Measurements from ENCODE around the gene CENPL. TPM values are rescaled to one million over a fixed set of nuclear protein-coding genes. Genes with fewer than 3 reads are reported as not detected.

The CENPL gene
- total and polyA plus RNA-seq, 10 of the 15 experiments (the other 5 are each of a cell fraction or from before 2014, with no cell fraction given): 14.9 to 32.1 (median 24.5) TPM

DNA sequence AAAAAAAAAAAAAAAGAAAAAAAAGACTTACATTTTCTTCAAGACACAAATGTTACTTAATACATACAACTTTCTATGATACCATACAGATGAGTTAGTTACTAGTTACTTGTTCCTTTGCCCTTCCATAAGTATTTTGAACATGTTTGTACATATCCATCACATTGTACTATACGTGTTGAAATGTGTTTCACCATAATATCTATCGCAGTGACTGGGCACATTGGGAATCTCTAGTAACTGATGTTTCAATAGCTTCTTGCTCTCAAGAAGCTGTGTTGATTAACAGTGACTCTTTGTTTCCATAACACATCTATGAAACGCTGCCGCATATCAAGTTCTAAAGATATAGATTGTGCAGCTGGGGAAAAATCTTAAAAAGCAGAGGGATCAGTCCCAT lies 67.0 kb downstream of the CENPL start:
- SMC1A ChIA-PET (ENCODE audit: uncharacterized antibody, unreplicated experiment): no interaction called here
- peaks cover 4 to 12% of the 10 kb centered on the region in 2 experiments for H3K36me3 ChIP-seq (ENCODE audit: control insufficient read depth in 2 of 2, insufficient read depth in 2 of 2, low read length in 1 of 2)
- H3K4me1 ChIP-seq (ENCODE audit: control insufficient read depth, insufficient read depth, low read length): no peaks in the 10 kb centered on the region

More for the DNA sequence above, 67.0 kb downstream of the CENPL start:
- in situ Hi-C loops (cut with MboI): no loop called here
- FAIRE-seq (no peak), ATAC-seq (no peak), DNase-seq (ENCODE audit: low read depth, low spot score) (no peak)
- no peaks in the 10 kb centered on the region for H4K20me1 ChIP-seq (ENCODE audit: control insufficient read depth, insufficient read depth)
- no peak overlapping the region for H2AFZ ChIP-seq (ENCODE audit: control insufficient read depth, low read depth, low read length)
- H3K4me3 ChIP-seq: no peak overlapping the region
- 95% methylated on average over 4 of the region's 4 CpGs for WGBS (ENCODE audit: insufficient coverage, insufficient replicate concordance, low lambda C conversion rate, missing lambda C conversion rate)
- no peak overlapping the region for H3K4me2 ChIP-seq (ENCODE audit: control insufficient read depth, insufficient read depth)
- RAD21 ChIA-PET (ENCODE audit: unreplicated experiment): no interaction called here
- intact Hi-C loops (cut with micrococcal nuclease; ENCODE audit: unreplicated experiment): no loop called here
- no TSS peak for BruUV-seq (replicated peaks)
- H3K79me2 ChIP-seq (ENCODE audit: control insufficient read depth, insufficient read depth, low read length): no peaks in the 10 kb centered on the region
- TF ChIP-seq EP300 (IDR thresholded peaks at IDR 0.05; ENCODE audit: borderline replicate concordance in 1 of 2, control insufficient read depth in 1 of 2, low read depth in 2 of 2, low read length in 2 of 2): no peak
- TF ChIP-seq RCOR1 (conservative IDR thresholded peaks at IDR 0.05; ENCODE audit: low read depth, low read length): no peak
- TF ChIP-seq, protein P1, sequence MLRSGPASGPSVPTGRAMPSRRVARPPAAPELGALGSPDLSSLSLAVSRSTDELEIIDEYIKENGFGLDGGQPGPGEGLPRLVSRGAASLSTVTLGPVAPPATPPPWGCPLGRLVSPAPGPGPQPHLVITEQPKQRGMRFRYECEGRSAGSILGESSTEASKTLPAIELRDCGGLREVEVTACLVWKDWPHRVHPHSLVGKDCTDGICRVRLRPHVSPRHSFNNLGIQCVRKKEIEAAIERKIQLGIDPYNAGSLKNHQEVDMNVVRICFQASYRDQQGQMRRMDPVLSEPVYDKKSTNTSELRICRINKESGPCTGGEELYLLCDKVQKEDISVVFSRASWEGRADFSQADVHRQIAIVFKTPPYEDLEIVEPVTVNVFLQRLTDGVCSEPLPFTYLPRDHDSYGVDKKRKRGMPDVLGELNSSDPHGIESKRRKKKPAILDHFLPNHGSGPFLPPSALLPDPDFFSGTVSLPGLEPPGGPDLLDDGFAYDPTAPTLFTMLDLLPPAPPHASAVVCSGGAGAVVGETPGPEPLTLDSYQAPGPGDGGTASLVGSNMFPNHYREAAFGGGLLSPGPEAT (IDR thresholded peaks at IDR 0.05; ENCODE audit: low read depth): no peak
- TF ChIP-seq TCF3 (IDR thresholded peaks at IDR 0.05; ENCODE audit: borderline replicate concordance, insufficient read depth, low read depth, low read length): no peak
- TF ChIP-seq SP1 (IDR thresholded peaks at IDR 0.05; ENCODE audit: low read depth, low read length): no peak
- no peak for TF ChIP-seq ZBED1 (IDR thresholded peaks at IDR 0.05; ENCODE audit: borderline replicate concordance)
- TF ChIP-seq ATF7 (IDR thresholded peaks at IDR 0.05; ENCODE audit: low read depth): no peak
- TF ChIP-seq ZNF24 (IDR thresholded peaks at IDR 0.05): no peak
- no peak for TF ChIP-seq BMI1 (IDR thresholded peaks at IDR 0.05; ENCODE audit: borderline replicate concordance)
- TF ChIP-seq FOS (IDR thresholded peaks at IDR 0.05; ENCODE audit: borderline replicate concordance, extremely low read depth, insufficient read length): no peak
- TF ChIP-seq CBFB (IDR thresholded peaks at IDR 0.05; ENCODE audit: low read depth): no peak
- TF ChIP-seq, protein P2, sequence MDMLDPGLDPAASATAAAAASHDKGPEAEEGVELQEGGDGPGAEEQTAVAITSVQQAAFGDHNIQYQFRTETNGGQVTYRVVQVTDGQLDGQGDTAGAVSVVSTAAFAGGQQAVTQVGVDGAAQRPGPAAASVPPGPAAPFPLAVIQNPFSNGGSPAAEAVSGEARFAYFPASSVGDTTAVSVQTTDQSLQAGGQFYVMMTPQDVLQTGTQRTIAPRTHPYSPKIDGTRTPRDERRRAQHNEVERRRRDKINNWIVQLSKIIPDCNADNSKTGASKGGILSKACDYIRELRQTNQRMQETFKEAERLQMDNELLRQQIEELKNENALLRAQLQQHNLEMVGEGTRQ (IDR thresholded peaks at IDR 0.05; ENCODE audit: borderline replicate concordance, low read depth, low read length): no peak
- TF ChIP-seq SMAD1 (IDR thresholded peaks at IDR 0.05; ENCODE audit: low read depth, partially characterized antibody): no peak
- TF ChIP-seq, protein P3, sequence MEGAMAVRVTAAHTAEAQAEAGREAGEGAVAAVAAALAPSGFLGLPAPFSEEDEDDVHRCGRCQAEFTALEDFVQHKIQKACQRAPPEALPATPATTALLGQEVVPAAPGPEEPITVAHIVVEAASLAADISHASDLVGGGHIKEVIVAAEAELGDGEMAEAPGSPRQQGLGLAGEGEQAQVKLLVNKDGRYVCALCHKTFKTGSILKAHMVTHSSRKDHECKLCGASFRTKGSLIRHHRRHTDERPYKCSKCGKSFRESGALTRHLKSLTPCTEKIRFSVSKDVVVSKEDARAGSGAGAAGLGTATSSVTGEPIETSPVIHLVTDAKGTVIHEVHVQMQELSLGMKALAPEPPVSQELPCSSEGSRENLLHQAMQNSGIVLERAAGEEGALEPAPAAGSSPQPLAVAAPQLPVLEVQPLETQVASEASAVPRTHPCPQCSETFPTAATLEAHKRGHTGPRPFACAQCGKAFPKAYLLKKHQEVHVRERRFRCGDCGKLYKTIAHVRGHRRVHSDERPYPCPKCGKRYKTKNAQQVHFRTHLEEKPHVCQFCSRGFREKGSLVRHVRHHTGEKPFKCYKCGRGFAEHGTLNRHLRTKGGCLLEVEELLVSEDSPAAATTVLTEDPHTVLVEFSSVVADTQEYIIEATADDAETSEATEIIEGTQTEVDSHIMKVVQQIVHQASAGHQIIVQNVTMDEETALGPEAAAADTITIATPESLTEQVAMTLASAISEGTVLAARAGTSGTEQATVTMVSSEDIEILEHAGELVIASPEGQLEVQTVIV (IDR thresholded peaks at IDR 0.05; ENCODE audit: borderline replicate concordance, partially characterized antibody): no peak
- TF ChIP-seq, protein P4, sequence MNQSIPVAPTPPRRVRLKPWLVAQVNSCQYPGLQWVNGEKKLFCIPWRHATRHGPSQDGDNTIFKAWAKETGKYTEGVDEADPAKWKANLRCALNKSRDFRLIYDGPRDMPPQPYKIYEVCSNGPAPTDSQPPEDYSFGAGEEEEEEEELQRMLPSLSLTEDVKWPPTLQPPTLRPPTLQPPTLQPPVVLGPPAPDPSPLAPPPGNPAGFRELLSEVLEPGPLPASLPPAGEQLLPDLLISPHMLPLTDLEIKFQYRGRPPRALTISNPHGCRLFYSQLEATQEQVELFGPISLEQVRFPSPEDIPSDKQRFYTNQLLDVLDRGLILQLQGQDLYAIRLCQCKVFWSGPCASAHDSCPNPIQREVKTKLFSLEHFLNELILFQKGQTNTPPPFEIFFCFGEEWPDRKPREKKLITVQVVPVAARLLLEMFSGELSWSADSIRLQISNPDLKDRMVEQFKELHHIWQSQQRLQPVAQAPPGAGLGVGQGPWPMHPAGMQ (IDR thresholded peaks at IDR 0.05; ENCODE audit: borderline replicate concordance): no peak
- no peaks in the 10 kb centered on the region for H3K27me3 ChIP-seq (replicated peaks in 1 of 2; ENCODE audit: control insufficient read depth in 2 of 2, insufficient read depth in 2 of 2, low read length in 1 of 2)
- no peak overlapping the region for H3K27ac ChIP-seq (ENCODE audit: control insufficient read depth, insufficient read depth)
- CTCF ChIA-PET: interaction anchor here (1.5 kb wide), 1 partner anchor 9 kb away, joined by 3 read pairs; no protein-coding TSS in a partner anchor
- no peak overlapping the region for H3K9ac ChIP-seq (ENCODE audit: control insufficient read depth, insufficient read depth, low read length)
- no peaks in the 10 kb centered on the region; the same call in 1 of the 3 replicates for H3K9me3 ChIP-seq (replicated peaks; ENCODE audit: control insufficient read depth, insufficient read depth, low read length)
- POLR2A ChIA-PET: no interaction called here

All from GM12878 (cell line).